ENCODE data around the gene DUS3L.

Gene DUS3L

DNA sequence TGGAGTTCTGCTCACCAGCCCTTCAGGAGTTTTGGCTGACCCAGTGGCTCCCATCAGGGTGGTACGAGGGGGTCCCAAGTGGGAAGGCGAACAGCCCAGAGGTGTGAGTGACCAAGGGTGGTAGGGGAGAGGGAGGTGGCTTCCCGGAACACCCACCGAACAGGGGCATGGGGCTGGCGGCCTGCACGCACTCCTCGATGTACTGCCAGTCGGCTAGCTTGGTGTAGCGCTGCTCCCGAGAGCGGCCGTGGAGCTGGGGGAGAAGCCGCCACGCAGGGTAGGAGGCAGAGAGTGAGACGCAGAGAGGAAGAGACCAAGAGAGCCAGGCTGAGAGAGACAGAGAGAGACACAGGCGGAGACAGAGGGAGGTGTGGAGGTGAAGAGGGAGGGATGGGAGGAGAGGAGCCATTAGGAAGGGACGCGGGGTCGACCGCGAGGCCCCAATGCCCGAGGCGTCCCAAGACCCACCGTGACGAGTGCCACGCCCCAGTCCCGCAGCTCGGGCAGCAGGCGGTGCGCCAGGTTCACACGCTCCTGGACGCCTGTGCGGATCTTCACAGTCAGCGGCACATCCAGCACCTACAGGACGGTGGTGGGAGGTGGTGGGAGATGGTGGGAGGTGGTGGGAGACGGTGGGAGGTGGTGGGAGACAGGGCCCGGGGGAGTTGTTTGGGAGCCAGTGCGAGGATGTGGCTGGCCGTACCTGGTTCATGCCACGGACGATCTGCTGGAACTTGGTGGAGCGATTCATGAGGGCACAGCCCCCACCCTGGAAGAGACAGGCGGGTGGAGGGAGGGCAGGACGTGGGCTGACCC lies 4.2 kb downstream of the DUS3L start:
- TF ChIP-seq SIN3A (IDR thresholded peaks at IDR 0.05; ENCODE audit: borderline replicate concordance, insufficient read depth, low read length) (no peak), FOXP2 (optimal IDR thresholded peaks at IDR 0.05; ENCODE audit: borderline replicate concordance, extremely low read depth, extremely low read length, insufficient read depth) (no peak), TAF1 (IDR thresholded peaks at IDR 0.05; ENCODE audit: borderline replicate concordance, insufficient read depth, low read length) (no peak), POLR2AphosphoS5 (IDR thresholded peaks at IDR 0.05; ENCODE audit: low read depth, low read length) (no peak)
- TF ChIP-seq, protein P1, sequence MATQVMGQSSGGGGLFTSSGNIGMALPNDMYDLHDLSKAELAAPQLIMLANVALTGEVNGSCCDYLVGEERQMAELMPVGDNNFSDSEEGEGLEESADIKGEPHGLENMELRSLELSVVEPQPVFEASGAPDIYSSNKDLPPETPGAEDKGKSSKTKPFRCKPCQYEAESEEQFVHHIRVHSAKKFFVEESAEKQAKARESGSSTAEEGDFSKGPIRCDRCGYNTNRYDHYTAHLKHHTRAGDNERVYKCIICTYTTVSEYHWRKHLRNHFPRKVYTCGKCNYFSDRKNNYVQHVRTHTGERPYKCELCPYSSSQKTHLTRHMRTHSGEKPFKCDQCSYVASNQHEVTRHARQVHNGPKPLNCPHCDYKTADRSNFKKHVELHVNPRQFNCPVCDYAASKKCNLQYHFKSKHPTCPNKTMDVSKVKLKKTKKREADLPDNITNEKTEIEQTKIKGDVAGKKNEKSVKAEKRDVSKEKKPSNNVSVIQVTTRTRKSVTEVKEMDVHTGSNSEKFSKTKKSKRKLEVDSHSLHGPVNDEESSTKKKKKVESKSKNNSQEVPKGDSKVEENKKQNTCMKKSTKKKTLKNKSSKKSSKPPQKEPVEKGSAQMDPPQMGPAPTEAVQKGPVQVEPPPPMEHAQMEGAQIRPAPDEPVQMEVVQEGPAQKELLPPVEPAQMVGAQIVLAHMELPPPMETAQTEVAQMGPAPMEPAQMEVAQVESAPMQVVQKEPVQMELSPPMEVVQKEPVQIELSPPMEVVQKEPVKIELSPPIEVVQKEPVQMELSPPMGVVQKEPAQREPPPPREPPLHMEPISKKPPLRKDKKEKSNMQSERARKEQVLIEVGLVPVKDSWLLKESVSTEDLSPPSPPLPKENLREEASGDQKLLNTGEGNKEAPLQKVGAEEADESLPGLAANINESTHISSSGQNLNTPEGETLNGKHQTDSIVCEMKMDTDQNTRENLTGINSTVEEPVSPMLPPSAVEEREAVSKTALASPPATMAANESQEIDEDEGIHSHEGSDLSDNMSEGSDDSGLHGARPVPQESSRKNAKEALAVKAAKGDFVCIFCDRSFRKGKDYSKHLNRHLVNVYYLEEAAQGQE (IDR thresholded peaks at IDR 0.05; ENCODE audit: insufficient read depth in 1 of 2, low read depth in 2 of 2, low read length in 2 of 2): no peak

GRCh38 chr19:5785423-5785822 lies 5.5 kb downstream of the DUS3L start:
- TF ChIP-seq, protein P1 (IDR thresholded peaks at IDR 0.05; ENCODE audit: insufficient read depth in 1 of 2, low read depth in 2 of 2, low read length in 2 of 2): no peak
- TF ChIP-seq FOXP2 (optimal IDR thresholded peaks at IDR 0.05; ENCODE audit: borderline replicate concordance, extremely low read depth, extremely low read length, insufficient read depth) (no peak), POLR2AphosphoS5 (IDR thresholded peaks at IDR 0.05; ENCODE audit: low read depth, low read length) (no peak), SIN3A (IDR thresholded peaks at IDR 0.05; ENCODE audit: borderline replicate concordance, insufficient read depth, low read length) (no peak), TAF1 (IDR thresholded peaks at IDR 0.05; ENCODE audit: borderline replicate concordance, insufficient read depth, low read length) (no peak)

DNA sequence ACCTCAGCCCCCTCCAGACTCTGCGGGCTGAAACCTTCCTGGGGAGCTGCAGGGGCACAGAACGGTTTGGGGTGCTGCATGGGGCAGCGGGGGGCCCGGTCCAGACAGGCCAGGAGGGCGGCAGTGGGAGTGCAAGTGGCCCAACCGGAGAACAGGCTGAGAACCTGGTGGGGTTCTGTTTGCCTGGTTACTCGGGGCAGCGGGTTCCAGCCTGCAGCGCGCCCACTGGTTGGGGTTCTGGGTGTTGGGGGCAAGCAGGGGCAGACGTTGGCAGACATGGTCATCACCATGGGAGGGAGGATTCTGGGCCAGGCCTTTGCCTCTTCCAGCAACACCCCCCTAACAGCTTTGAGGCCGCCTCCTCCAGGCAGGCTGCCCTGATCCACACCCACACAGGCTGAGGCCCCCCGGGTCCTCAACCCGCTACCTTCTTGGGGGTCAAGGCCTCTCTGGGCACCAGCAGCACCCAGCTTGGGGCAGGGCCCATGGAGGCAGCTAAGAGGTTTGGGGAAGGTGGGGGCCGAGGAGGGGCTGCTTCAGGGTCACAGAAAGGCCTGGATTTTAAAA lies 6.3 kb downstream of the DUS3L start, which contains the start of gene PRR22:
Gene PRR22 (minus strand): TSS at position 166 of the 567 bp plus-strand sequence. CDS start 86 bp downstream, at position 80.
- TF ChIP-seq POLR2AphosphoS5 (IDR thresholded peaks at IDR 0.05; ENCODE audit: low read depth, low read length): no peak
- TF ChIP-seq, protein P1 (IDR thresholded peaks at IDR 0.05; ENCODE audit: insufficient read depth in 1 of 2, low read depth in 2 of 2, low read length in 2 of 2): no peak
- TF ChIP-seq FOXP2 (optimal IDR thresholded peaks at IDR 0.05; ENCODE audit: borderline replicate concordance, extremely low read depth, extremely low read length, insufficient read depth): no peak
- no peak for TF ChIP-seq TAF1 (IDR thresholded peaks at IDR 0.05; ENCODE audit: borderline replicate concordance, insufficient read depth, low read length)
- no peak for TF ChIP-seq SIN3A (IDR thresholded peaks at IDR 0.05; ENCODE audit: borderline replicate concordance, insufficient read depth, low read length)

DNA sequence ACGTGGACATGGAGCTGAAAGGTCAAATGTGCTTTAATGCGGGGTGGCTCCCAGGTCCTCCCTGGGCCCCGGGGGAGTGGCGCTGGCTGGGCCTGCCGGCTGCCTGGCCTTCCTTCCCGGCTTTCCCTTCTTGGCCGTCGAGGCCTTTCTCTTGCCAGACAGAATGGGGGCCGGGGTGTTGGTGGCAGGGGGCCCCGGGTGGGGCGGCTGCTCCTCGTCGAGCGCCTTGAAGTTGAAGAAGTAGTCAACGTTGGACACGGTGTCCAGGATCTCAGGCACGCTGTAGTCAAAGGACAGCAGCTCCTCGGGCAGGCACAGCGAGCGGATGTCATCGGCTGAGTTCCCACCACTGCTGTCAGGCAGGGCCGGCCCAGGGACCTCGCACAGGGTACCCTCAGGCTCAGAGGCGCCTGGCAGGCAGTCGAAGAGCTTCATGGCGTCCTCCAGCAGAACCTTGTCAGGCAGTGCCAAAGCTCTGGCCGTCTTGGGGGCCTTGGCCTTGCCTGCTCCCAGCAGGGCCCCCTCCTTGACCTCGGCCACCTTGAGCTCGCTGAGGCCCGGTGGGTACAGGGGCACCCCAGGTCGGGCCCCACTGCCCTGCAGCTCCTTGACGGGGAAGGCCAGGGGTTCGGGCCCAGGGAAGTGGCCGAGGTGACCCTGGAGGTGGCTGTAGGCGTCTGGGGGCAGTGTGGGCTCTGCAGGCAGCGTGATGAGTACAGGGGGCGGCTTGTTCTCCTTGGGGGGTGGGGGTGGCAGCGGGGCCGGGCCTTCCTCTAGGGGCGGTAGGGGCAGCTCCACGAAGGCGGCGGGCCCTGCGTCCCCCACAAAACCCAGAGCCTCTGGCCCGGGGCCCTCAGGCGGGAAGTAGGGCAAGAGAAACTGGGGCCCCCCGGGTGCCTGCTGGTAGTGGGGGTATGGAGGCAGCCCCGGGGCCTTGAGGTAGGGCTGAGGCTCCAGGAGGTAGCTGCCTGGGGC lies 7.7 kb downstream of the DUS3L start:
- TF ChIP-seq, protein P1 (IDR thresholded peaks at IDR 0.05; ENCODE audit: insufficient read depth in 1 of 2, low read depth in 2 of 2, low read length in 2 of 2): no peak
